Bronchus fibroblast of lung (primary cell): Measurements from ENCODE around the gene LSS. TPM values are rescaled to one million over a fixed set of nuclear protein-coding genes. Genes with fewer than 3 reads are reported as not detected.

ENCODE experiments used
- total RNA-seq: library from RNA; depleted of rRNA; stranded (reverse); fragments of >200 nt; gene quantifications from 2 replicates; pipeline ENCODE4 v1.2.3, GENCODE V29; 2015

Gene LSS
- total RNA-seq, result 244 and 258 TPM in 2 replicates

DNA sequence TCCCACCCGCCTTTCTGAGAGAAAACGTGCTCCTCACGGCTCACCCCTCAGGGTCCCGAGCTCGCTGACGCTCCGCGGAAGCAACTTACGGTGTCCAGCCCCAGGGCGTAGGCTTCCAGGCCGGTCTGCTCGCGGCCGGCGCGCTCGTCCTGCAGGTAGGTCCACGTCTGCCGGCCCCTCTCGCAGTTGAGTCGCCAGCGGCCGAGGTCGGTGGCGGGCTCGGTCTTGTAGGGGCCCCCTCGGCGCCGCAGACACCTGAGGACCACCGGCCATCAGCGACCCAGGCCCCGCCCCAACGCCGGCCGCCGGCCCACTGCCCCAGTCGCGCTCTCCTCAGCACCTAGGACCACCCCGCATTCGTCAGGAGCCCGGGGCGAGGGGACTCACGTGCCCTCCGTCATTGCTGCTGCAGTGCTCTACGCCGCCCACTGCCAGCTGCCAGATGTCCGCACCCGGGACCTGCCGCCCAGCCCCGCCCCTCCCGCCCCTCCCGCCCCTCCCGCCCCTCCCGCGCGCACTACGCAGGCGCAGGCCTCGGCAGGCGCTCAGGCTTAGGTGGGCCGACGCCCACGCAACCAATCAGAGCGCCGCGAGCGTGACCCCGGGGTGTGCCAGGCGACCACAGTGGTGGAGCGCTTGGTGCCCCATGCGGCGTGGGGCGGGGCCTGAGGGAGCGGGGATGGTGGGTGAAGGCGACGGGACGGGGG is at the start of gene LSS:
Gene LSS, minus strand, starts transcription at position 430 of the 707 bp plus-strand sequence. Its CDS starts 29 bp downstream, at position 401.

DNA sequence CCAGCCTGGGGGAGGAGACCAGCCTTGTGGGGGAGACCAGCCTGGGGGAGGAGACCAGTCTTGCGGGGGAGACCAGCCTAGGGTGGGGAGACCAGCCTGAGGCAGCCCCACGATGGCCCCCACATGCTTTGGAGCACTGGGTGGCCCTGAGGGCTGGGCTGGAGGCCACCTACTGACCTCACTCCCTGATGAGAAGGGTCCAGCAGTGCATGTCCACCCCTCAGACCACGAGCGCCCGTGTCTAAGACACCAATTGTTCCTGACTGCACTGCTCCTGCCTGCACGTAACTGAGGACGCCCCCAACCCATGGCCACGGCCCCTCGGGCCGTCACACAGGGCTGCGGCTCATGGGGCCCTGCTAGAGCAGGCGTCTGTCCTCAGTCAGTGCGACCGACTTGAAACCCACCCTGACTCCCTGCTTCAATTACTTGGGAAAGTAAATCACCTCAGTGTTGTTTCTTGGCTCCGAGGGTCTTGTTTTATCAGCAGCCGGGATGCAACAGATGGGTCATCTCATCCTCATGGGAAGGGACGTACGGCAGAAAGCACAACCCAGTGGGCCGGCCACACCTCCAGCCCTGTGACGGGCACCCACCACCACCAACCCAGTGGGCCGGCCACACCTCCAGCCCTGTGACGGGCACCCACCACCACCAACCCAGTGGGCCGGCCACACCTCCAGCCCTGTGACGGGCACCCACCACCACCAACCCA is 44.5 kb downstream of the LSS start, which contains the start of gene SPATC1L:
Gene SPATC1L, minus strand, starts transcription at position 550 of the 715 bp plus-strand sequence. CDS start 1,643 bp downstream, outside the sequence.

GRCh38 chr21:46155514-46156377 is 72.8 kb downstream of the LSS start, which contains the start of gene FTCD:
Gene FTCD (minus strand): TSS chr21:46155579. CDS start chr21:46155523, 56 bp downstream.

Other genes starting within 250 kb of the LSS start
- 786 and 792 TPM in 2 replicates for gene COL6A1, start 247.0 kb downstream of the LSS start, total RNA-seq
- 691 and 720 TPM in 2 replicates for gene COL6A2, start 130.7 kb downstream of the LSS start, total RNA-seq
- gene FTCD, start 73.2 kb downstream of the LSS start, total RNA-seq, result not detected in 2 replicates
- 50.4 and 55.6 TPM in 2 replicates for gene SPATC1L, start 44.3 kb downstream of the LSS start, total RNA-seq
- gene MCM3AP, start 56.8 kb upstream of the LSS start, total RNA-seq, result 60.0 and 60.2 TPM in 2 replicates
- 23.0 and 24.9 TPM in 2 replicates for gene YBEY, start 57.6 kb upstream of the LSS start, total RNA-seq
- 9.1 and 10.0 TPM in 2 replicates for gene C21orf58, start 95.1 kb upstream of the LSS start, total RNA-seq
- 18.7 and 25.4 TPM in 2 replicates for gene PCNT, start 95.4 kb upstream of the LSS start, total RNA-seq
- 11.9 and 12.8 TPM in 2 replicates for gene DIP2A, start 230.1 kb upstream of the LSS start, total RNA-seq